ENCODE results near the gene SRF. TPM values are rescaled to one million over a fixed set of nuclear protein-coding genes. Genes with fewer than 3 reads are reported as not detected.

Gene SRF
- total and polyA plus RNA-seq, 2 of the 4 experiments (the other 2 are of a cell fraction): 20.6 to 56.3 TPM

GRCh38 chr6:43184268-43184985 lies 13.4 kb downstream of the SRF start:
- H2AK5ac ChIP-seq (ENCODE audit: low read depth, low read length): no peak overlapping the region
- dilution Hi-C loops (cut with HindIII; ENCODE audit: low sequenced_read_pairs, unreplicated experiment): no loop called here
- H3K9me3 ChIP-seq (ENCODE audit: control insufficient read depth, insufficient read depth, low read length): no peaks in the 10 kb centered on the region
- H2BK20ac ChIP-seq (ENCODE audit: low read depth, low read length): no peak overlapping the region
- H4K20me1 ChIP-seq (ENCODE audit: insufficient read depth, low read length): no peaks in the 10 kb centered on the region
- H3K4me2 ChIP-seq (ENCODE audit: low read depth, low read length): no peak overlapping the region
- in situ Hi-C loops (cut with MboI; ENCODE audit: low sequenced_read_pairs): no loop called here
- no peak overlapping the region for H2BK15ac ChIP-seq (ENCODE audit: low read depth, low read length)
- H2AK9ac ChIP-seq (replicated peaks; ENCODE audit: low read depth, low read length, poor library complexity): no peak overlapping the region
- peaks cover 45% of the 10 kb centered on the region for H3K36me3 ChIP-seq (ENCODE audit: control insufficient read depth, insufficient read depth, low read length)
- no peak overlapping the region for H3K27ac ChIP-seq (ENCODE audit: insufficient read depth, low read length)
- no peak overlapping the region for H4K91ac ChIP-seq (ENCODE audit: insufficient read depth, low read depth, low read length)
- DNase-seq (no peak), ATAC-seq (ENCODE audit: low read depth) (no peak)
- no peak overlapping the region for H3K18ac ChIP-seq (ENCODE audit: low read depth, low read length)
- H3K4ac ChIP-seq (ENCODE audit: low read depth, low read length): no peak overlapping the region
- H3K4me3 ChIP-seq (ENCODE audit: insufficient read depth, low read depth, low read length): no peak overlapping the region
- no TSS peak for BruUV-seq (replicated peaks)
- no peak overlapping the region for H4K8ac ChIP-seq (ENCODE audit: low read depth in 2 of 2, low read length in 2 of 2)
- ChIA-PET CTCF (no interaction called here), POLR2A (ENCODE audit: unreplicated experiment) (no interaction called here)
- no peak overlapping the region for H3K56ac ChIP-seq (ENCODE audit: extremely low read depth, insufficient read depth, low read length)
- intact Hi-C loops (cut with micrococcal nuclease): no loop called here
- H3K79me1 ChIP-seq (ENCODE audit: low read depth in 1 of 2, low read length in 2 of 2): peaks cover 10 to 36% of the 10 kb centered on the region in 2 experiments
- H4K5ac ChIP-seq (ENCODE audit: low read depth, low read length): no peak overlapping the region
- H3K9me1 ChIP-seq (ENCODE audit: insufficient read depth, low read length): no peaks in the 10 kb centered on the region; the same call in 1 of the 2 replicates
- no peak overlapping the region for H3K9ac ChIP-seq (ENCODE audit: low read depth, low read length)
- H2BK5ac ChIP-seq (ENCODE audit: low read depth, low read length, poor library complexity, severe bottlenecking): no peak overlapping the region
- peaks cover 2% of the 10 kb centered on the region for H3K4me1 ChIP-seq (ENCODE audit: control insufficient read depth, insufficient read depth, low read length)
- WGBS, 2 experiments (ENCODE audit: extremely low coverage in 2 of 2, insufficient read length in 1 of 2): 92% methylated on average over 2 of the region's 21 CpGs; no CpG with 5 or more reads in 1 of the 2 experiments
- no peak overlapping the region for H3K14ac ChIP-seq (replicated peaks; ENCODE audit: low read depth, low read length)
- TF ChIP-seq CTCF (conservative IDR thresholded peaks at IDR 0.05; ENCODE audit: low read depth, low read length): no peak
- TF ChIP-seq MAZ (IDR thresholded peaks at IDR 0.05; ENCODE audit: borderline replicate concordance, low read depth, low read length): no peak
- no peak for TF ChIP-seq ELK1 (IDR thresholded peaks at IDR 0.05; ENCODE audit: borderline replicate concordance, low read depth, low read length)
- TF ChIP-seq RCOR1 (IDR thresholded peaks at IDR 0.05; ENCODE audit: insufficient replicate concordance, low read length): no peak
- no peak for TF ChIP-seq MXI1 (IDR thresholded peaks at IDR 0.05; ENCODE audit: borderline replicate concordance, low read depth, low read length)
- no peak for TF ChIP-seq NFE2L2 (IDR thresholded peaks at IDR 0.05; ENCODE audit: low read depth, low read length)
- TF ChIP-seq USF2 (IDR thresholded peaks at IDR 0.05; ENCODE audit: low read depth, low read length): no peak
- TF ChIP-seq MAFK (IDR thresholded peaks at IDR 0.05; ENCODE audit: low read depth, low read length): no peak
- TF ChIP-seq BHLHE40 (IDR thresholded peaks at IDR 0.05; ENCODE audit: low read depth, low read length): no peak
- TF ChIP-seq RAD21 (IDR thresholded peaks at IDR 0.05; ENCODE audit: low read length): no peak
- no peak for TF ChIP-seq POLR2A (IDR thresholded peaks at IDR 0.05; ENCODE audit: low read depth, low read length)
- no peak for TF ChIP-seq SMC3 (IDR thresholded peaks at IDR 0.05; ENCODE audit: low read depth, low read length)
- TF ChIP-seq CHD1 (IDR thresholded peaks at IDR 0.05; ENCODE audit: low read depth, low read length): no peak
- no peak for TF ChIP-seq RFX5 (IDR thresholded peaks at IDR 0.05; ENCODE audit: low read depth, low read length)
- TF ChIP-seq FOS (IDR thresholded peaks at IDR 0.05; ENCODE audit: low read depth, low read length): no peak
- no peak for TF ChIP-seq CEBPB (IDR thresholded peaks at IDR 0.05; ENCODE audit: low read depth, low read length)
- no peak overlapping the region for H3K23ac ChIP-seq (ENCODE audit: low read depth, low read length)
- H2BK120ac ChIP-seq (ENCODE audit: low read depth, low read length): no peak overlapping the region
- H2AFZ ChIP-seq (replicated peaks; ENCODE audit: low read length, poor library complexity): no peak overlapping the region
- H3K27me3 ChIP-seq (ENCODE audit: control insufficient read depth, insufficient read depth, low read length): no peaks in the 10 kb centered on the region

Data from IMR-90 (cell line).